ENCODE measurements around the gene OSGEP.

GRCh38 chr14:20419419-20419818, 35.2 kb downstream of the OSGEP start:
- TF ChIP-seq CTCF (IDR thresholded peaks at IDR 0.05) (no peak), POLR2A (IDR thresholded peaks at IDR 0.05) (no peak)

Data from thyroid gland (tissue), 4 donors.